ENCODE measurements around the gene NDFIP1. TPM values are rescaled to one million over a fixed set of nuclear protein-coding genes. Genes with fewer than 3 reads are reported as not detected.
"Not testable (repeated sequence)": the region's sequence is repeated elsewhere in the genome, so short reads cannot be mapped to it uniquely, and the experiment has no call there.

NDFIP1 gene
- total RNA-seq, 1 experiment from 2014 or later = 49.3 TPM

GRCh38 chr5:142151436-142152383 is 43.1 kb downstream of the NDFIP1 start:
- Histone ChIP-seq H3K36me3 (ENCODE audit: insufficient read depth, low read length, poor library complexity, severe bottlenecking) (peaks cover 10% of the 10 kb centered on the region), H3K4me3 (ENCODE audit: low read depth, low read length, poor library complexity, severe bottlenecking) (no peak overlapping the region), H3K4me1 (ENCODE audit: insufficient read depth, low read length, poor library complexity, severe bottlenecking) (peaks cover 24% of the 10 kb centered on the region), H3K9me3 (ENCODE audit: low read depth, low read length, poor library complexity, severe bottlenecking) (no peaks in the 10 kb centered on the region), H3K27me3 (replicated peaks; ENCODE audit: insufficient read depth, low read depth, low read length, poor library complexity) (no peaks in the 10 kb centered on the region), H3K27ac (ENCODE audit: low read depth, low read length, poor library complexity, severe bottlenecking) (no peak overlapping the region)
- BruUV-seq (replicated peaks) = TSS peak; percentile 53
- DNase-seq (ENCODE audit: low spot score) = peak; percentile 88
- ChIA-PET CTCF (interaction anchor here (0.6 to 1.6 kb wide), 8 partner anchors 155 to 562 kb away, joined by 3 to 11 read pairs (median 4); no protein-coding TSS in a partner anchor), POLR2A (ENCODE audit: low non-redundant PET) (interaction anchor here (0.7 kb wide), 1 partner anchor 402 kb away, joined by 4 read pairs; no protein-coding TSS in a partner anchor)
- TF ChIP-seq EZH2 (IDR thresholded peaks at IDR 0.05; ENCODE audit: borderline replicate concordance, low read depth, low read length, poor library complexity, severe bottlenecking) (no peak), CTCF (conservative IDR thresholded peaks at IDR 0.05; ENCODE audit: low read depth, low read length) (peak; percentile 95)
- intact Hi-C loops (cut with micrococcal nuclease; ENCODE audit: unreplicated experiment) = loop anchor here (1.0 to 10.0 kb wide), 7 partner anchors 165 to 731 kb away; partner anchors contain the start of gene SPRY4

- H3K36me3 ChIP-seq (ENCODE audit: insufficient read depth, low read length, poor library complexity, severe bottlenecking) = peaks cover 4% of the 10 kb centered on the region
- TF ChIP-seq CTCF (conservative IDR thresholded peaks at IDR 0.05; ENCODE audit: low read depth, low read length) = no peak
- TF ChIP-seq EZH2 (IDR thresholded peaks at IDR 0.05; ENCODE audit: borderline replicate concordance, low read depth, low read length, poor library complexity, severe bottlenecking) = no peak
- H3K27ac ChIP-seq (ENCODE audit: low read depth, low read length, poor library complexity, severe bottlenecking) = no peak overlapping the region
- ChIA-PET POLR2A (ENCODE audit: low non-redundant PET) (interaction anchor here (0.7 kb wide), 1 partner anchor 401 kb away, joined by 4 read pairs; no protein-coding TSS in a partner anchor), CTCF (interaction anchor here (0.6 to 1.6 kb wide), 11 partner anchors 154 to 572 kb away, joined by 3 to 11 read pairs (median 5); no protein-coding TSS in a partner anchor)
- no peaks in the 10 kb centered on the region for H3K27me3 ChIP-seq (replicated peaks; ENCODE audit: insufficient read depth, low read depth, low read length, poor library complexity)
- no peaks in the 10 kb centered on the region for H3K9me3 ChIP-seq (ENCODE audit: low read depth, low read length, poor library complexity, severe bottlenecking)
- BruUV-seq (replicated peaks) = no TSS peak
- peak; percentile 64 for DNase-seq (ENCODE audit: low spot score)
- no peak overlapping the region for H3K4me3 ChIP-seq (ENCODE audit: low read depth, low read length, poor library complexity, severe bottlenecking)
- peaks cover 30% of the 10 kb centered on the region for H3K4me1 ChIP-seq (ENCODE audit: insufficient read depth, low read length, poor library complexity, severe bottlenecking)
- intact Hi-C loops (cut with micrococcal nuclease; ENCODE audit: unreplicated experiment) = loop anchor here (1.0 to 10.0 kb wide), 7 partner anchors 164 to 730 kb away; partner anchors contain the start of gene SPRY4
Observed at GRCh38 chr5:142152384-142152732, 43.8 kb downstream of the NDFIP1 start.

GRCh38 chr5:142153674-142154448 is 45.3 kb downstream of the NDFIP1 start:
- no peak overlapping the region for H3K27ac ChIP-seq (ENCODE audit: low read depth, low read length, poor library complexity, severe bottlenecking)
- BruUV-seq (replicated peaks) = no TSS peak
- intact Hi-C loops (cut with micrococcal nuclease; ENCODE audit: unreplicated experiment) = loop anchor here (2.0 to 10.0 kb wide), 4 partner anchors 163 to 728 kb away; partner anchors contain the start of gene SPRY4
- peaks cover 30% of the 10 kb centered on the region for H3K4me1 ChIP-seq (ENCODE audit: insufficient read depth, low read length, poor library complexity, severe bottlenecking)
- ChIA-PET CTCF (no interaction called here), POLR2A (ENCODE audit: low non-redundant PET) (no interaction called here)
- DNase-seq (ENCODE audit: low spot score) = no peak
- no peaks in the 10 kb centered on the region for H3K9me3 ChIP-seq (ENCODE audit: low read depth, low read length, poor library complexity, severe bottlenecking)
- no peak overlapping the region for H3K4me3 ChIP-seq (ENCODE audit: low read depth, low read length, poor library complexity, severe bottlenecking)
- H3K36me3 ChIP-seq (ENCODE audit: insufficient read depth, low read length, poor library complexity, severe bottlenecking) = no peaks in the 10 kb centered on the region
- TF ChIP-seq CTCF (conservative IDR thresholded peaks at IDR 0.05; ENCODE audit: low read depth, low read length) (no peak), EZH2 (IDR thresholded peaks at IDR 0.05; ENCODE audit: borderline replicate concordance, low read depth, low read length, poor library complexity, severe bottlenecking) (no peak)
- no peaks in the 10 kb centered on the region for H3K27me3 ChIP-seq (replicated peaks; ENCODE audit: insufficient read depth, low read depth, low read length, poor library complexity)

- H3K36me3 ChIP-seq (ENCODE audit: insufficient read depth, low read length, poor library complexity, severe bottlenecking); DNase-seq (ENCODE audit: low spot score); POLR2A ChIA-PET (ENCODE audit: low non-redundant PET); H3K27ac ChIP-seq (ENCODE audit: low read depth, low read length, poor library complexity, severe bottlenecking); H3K4me3 ChIP-seq (ENCODE audit: low read depth, low read length, poor library complexity, severe bottlenecking); H3K27me3 ChIP-seq (replicated peaks; ENCODE audit: insufficient read depth, low read depth, low read length, poor library complexity); H3K9me3 ChIP-seq (ENCODE audit: low read depth, low read length, poor library complexity, severe bottlenecking); BruUV-seq (replicated peaks); CTCF ChIA-PET: not testable (repeated sequence)
- peaks cover 30% of the 10 kb centered on the region for H3K4me1 ChIP-seq (ENCODE audit: insufficient read depth, low read length, poor library complexity, severe bottlenecking)
- intact Hi-C loops (cut with micrococcal nuclease; ENCODE audit: unreplicated experiment) = loop anchor here (5.0 to 10.0 kb wide), 2 partner anchors 280 to 728 kb away; no protein-coding TSS in a partner anchor
Observed at GRCh38 chr5:142154449-142154841, 45.9 kb downstream of the NDFIP1 start.
